HG02759 (cell line): Measurements from ENCODE around the gene SLFN11.
"Not testable (repeated sequence)": the region's sequence is repeated elsewhere in the genome, so short reads cannot be mapped to it uniquely, and the experiment has no call there.

Experiments used
- ATAC-seq: cut with Tn5 transposase; IDR thresholded peaks from one replicate; pipeline ENCODE4 v1.9.1; 2021; ENCODE audit warnings: mild to moderate bottlenecking, moderate library complexity; ENCODE audit not compliant: unreplicated experiment

SLFN11 gene

DNA sequence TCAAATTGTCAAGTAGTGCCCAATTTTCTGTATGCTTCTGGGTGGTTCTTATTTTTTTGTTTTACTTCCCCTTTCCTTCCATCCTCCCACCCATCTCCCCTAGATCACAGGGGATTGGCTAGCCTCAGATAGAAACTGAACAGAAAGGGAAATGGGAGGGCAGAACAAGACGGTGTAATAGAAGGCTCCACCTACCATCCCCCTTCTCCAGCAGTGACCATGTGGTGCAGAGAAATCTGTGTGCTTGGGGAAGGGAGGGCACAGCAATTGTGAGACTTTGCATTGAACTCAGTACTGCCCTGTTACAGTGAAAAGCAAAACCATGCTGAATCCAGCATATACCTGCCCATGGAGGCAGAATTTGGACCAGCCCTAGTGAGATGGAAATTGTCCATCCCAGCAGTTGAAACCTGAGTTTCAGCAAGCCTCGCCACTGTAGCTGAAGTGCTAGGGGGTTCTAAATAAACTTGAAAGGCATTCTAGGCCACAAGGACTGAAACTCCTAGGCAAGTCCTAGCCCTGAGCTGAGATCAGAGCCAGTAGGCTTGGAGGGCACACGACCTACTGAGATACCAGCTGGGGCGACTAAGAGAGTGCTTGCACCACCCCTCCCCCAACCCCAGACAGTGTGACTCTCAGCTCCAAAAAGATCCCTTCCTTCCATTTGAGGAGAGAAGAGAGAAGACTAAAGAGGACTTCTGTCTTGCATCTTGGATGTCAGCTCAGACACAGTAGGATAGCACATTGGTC lies 5.2 kb downstream of the SLFN11 start:
- ATAC-seq = peak; percentile 97

DNA sequence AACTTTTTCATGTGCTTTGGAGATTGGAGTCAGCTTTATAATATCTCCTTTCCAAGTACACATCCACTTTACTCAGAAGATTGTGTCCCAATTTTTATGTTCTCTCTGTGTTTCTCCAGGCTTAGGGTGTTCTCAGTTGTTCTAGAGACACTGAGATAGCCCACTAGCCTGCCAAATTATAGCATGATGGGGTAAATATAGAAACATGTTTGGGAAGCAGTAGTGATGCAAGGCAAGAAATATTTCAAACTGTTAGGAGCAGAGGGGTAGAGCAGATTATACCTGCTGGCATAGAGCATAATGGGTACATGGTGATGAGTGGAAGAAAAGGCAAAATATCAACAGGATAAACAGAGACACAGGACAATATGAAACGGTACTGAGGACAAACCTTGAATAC lies 12.4 kb downstream of the SLFN11 start:
- no peak for ATAC-seq

DNA sequence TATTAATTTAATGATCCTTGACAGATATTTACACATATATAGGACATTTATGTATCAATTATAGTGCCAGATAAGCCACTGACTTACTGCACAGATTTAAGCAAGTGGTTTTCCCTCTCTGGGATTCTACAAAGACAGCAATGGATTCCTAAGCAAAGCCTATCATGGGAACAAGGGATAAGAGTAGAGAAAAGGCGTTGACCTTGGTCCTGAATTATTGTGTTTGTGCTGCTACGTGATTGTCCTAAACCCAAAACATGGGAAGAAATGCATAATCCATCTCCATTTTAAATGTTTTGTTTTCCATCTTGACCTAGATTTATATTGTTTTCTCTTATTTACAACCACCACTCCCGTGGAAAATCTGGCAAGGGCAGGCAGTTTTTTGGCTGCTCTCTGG lies 14.0 kb downstream of the SLFN11 start:
- no peak for ATAC-seq

DNA sequence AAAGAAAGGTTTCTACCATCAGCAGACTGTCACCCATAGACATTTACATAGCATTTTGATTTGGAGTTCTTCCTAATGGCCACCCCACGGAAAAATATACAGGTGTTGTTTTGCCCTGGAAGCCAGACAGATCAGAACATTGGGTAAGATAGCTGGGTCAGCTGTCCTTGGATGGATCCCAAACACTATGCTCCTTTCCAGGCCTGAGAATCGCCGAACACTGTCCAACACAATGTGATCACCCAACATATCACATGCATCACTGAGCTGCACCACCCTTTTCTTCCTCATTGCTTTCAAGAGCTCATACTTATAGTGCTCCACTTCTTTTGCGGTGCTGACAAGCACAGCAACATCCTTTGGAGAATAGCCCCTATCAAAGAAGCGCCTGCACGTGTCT lies 21.1 kb downstream of the SLFN11 start:
- ATAC-seq = no peak

DNA sequence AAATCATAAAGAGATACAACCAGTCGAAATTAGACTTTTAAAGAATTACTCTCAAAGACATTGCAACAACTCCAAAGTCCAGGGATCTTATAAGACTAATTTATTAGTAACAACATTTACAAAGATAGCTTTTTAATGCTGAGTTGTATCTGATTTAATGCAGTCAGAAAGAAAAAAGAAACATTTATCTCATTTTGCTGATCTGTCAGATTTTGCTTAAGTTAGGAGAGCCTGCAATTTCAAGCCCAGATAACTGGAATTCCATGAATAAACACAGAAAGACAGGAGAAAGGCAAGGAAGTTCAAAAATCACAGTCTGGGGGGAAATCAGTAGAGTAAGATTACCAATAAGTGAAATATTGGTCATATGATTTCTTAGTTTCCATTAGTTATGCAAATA lies 22.9 kb downstream of the SLFN11 start:
- no peak for ATAC-seq

DNA sequence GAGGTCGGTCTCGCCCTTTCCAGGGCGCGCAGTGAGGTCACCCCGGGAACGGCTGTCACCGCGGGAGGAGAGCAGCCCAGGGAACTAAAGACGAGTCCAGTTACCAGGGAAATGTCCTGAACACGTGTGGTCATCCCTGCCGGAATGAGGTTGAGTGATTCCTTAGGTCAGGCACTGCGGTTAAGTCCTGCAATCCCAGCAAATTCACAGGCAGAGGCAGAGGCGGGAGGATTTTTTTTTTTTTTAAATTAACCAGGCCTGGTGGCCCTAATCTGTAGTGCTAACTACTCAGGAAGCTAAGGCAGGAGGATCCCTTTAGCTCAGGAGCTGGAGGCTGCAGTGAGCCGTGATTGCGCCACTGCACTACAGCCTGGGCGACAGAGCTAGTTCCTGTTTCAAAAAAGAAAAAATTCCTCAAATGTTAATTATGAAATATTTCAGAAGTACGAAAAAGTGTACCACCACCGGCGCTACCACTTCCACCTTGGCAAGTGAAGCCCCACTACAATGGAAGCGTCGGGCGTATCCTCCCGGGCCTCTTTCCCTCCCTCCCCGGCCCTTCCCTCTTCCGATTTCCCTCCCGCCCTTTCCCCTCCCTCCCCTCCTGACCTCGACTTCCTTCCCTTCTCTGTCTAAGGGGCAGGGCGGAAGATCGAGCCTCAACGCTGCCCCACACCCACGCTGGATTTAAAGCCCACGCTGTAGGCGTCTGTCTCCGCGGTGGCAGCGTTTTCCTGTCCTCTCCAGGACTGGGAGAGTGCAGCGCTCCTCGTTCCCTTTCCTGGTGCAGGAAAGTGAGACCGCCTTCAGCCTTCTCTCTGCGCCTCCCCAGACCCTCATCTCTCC lies 27.3 kb downstream of the SLFN11 start:
- no peak for ATAC-seq

DNA sequence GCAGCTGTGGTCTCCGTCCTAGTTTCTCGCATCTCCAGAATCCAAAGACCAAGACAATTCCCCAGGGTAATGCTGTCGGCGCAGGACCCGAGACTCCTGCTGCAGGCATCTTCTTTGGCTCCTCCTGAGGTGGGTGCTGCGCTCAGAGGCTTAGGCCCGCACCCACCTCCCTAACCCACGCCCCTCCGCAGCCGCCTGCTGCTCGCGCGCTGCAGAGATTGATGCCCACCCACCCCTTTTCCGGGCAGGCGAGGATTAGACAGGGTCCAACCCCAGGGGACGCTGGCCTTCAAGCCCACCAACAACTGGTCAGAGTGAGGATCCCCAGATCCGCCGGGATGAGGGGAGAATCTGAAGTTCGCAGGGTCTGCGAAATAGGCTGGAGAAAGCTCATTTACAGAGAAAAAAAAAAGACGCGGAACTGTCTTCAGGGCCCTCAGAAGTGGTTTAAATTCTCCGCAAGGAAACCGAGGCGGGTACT lies 27.9 kb downstream of the SLFN11 start:
- no peak for ATAC-seq

DNA sequence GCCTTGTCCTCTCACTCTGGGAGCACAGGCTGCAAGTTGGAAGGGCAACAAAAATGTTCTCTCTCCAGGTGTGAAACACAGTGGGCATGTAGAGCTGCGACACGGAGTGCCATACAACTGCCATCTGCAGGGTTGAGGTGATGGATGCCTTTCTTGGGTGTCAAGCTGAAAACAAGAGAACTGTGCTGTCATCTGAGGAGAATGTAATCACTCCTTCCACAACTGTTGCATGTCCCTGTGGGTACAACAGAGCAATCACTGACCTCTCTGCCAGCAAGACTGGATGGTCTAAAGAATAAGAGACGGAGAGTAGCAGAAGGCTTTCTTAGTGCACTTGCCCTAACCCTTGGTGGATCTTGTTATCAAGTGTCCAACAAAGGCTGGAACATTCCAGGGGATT lies 29.2 kb downstream of the SLFN11 start:
- ATAC-seq = no peak

DNA sequence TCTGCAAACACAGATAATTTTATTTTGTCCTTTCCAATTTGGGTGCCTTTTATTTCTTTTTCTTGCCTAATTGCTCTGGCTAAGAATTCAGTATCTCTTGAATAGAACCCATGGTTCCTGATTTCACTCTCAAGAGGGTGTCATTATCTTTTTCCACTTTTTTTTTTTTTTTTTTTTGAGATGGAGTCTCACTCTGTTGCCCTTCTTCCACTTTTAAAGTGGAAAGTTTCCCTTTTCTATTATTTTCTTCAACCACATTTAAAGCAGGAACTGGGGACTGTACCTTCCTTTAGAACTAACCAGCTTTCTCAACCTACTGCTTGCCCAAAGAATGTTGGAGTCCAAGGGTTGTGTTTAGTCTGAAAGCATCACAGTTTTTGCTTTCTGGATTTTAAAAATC lies 31.1 kb downstream of the SLFN11 start:
- ATAC-seq = no peak

DNA sequence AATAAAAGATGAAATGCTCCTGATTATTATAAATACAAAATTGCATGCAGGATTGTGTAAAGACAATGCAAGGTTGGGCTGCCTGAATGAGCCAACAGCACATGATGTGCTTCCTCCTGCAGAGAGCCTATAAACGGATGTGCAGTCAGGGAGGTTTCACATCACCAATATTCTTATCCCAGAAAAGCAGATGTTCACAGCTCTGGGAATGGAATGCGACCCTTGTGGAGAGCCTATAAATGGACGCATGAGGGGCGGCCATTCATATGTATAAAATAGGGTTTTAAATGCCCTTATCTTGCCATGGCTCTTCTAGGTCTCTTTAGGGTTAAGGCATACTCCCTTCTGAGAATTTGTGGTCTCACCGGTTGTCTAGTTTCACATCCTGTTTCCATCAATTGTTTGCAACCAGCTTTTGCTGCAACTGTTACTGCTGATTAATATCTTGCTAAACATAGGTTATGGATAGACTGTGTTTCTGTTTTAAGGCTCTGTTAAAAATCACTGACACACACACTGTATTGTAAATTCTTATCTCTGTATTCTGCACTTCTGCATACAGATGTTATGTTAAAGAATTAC lies 31.9 kb downstream of the SLFN11 start:
- no peak for ATAC-seq

DNA sequence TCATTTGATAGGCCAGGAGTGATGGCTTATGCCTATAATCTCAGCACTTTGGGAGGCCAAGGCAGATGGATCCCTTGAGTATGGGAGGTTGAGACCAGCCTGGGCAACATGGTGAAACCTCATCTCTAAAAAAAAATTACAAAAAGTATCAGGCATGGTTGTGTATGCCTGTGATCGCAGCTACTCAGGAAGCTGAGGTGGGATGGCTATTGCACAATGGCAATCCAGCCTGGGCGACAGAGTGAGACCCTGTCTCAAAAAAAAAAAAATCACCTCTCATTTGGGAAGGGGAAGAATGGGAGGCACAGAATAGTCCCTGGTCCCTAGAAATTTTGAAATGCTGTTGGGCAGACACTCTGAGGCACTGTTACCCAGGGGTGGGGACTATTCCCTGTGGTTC lies 35.2 kb downstream of the SLFN11 start:
- no peak for ATAC-seq

DNA sequence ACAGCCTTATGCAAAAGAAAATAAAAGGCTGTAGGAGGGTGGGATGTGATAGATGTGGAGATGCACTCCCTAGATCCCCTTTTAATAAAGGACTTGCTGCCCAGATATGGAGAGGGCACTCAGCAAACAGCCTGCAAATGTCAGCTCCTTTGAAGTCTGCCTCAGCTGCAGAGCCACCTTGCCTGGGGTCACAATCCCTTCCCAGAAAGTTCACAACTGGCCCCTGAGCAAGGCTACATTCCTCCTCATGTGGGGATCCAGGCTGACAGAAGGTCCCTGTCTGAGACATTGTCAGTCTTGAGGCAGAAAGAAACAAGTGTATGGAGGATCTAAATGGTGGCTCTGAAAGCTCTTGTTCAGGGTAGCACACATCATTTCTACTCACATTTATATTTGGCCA lies 36.1 kb downstream of the SLFN11 start:
- ATAC-seq = no peak

DNA sequence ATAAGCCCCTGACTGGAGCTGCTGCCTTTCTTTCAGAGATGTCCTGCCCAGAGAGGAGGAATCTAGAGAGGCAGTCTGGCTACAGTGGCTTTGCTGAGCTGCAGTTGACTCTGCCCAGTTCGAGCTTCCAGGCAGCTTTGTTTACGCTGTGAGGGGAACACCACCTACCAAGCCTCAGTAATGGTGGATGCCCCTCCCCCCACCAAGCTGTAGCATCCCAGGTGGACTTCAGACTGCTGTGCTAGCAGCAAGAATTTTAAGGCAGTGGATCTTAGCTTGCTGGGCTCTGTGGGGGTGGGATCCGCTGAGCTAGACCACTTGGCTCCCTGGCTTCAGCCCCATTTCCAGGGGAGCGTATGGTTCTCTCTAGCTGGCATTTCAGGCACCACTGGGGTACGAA lies 39.8 kb downstream of the SLFN11 start:
- ATAC-seq = not testable (repeated sequence)

DNA sequence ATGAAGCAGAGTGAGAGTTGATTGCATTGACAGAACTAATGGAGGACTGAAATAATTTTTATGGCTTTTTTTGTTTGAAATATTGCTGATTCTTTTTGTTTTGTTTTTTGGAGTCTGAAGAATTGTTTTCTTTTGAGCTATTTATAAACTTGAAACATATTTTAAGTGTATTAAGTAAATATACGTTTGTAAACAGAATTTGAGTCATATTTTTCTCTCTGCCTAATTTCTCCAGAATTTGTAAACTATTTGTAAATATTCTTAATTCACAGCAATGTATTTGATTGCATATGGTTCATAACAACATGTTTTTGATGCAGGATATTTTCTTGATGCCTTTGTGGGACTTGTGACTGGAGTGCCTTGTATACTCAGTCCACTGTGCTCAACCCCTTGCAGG lies 50.7 kb downstream of the SLFN11 start:
- no peak for ATAC-seq

DNA sequence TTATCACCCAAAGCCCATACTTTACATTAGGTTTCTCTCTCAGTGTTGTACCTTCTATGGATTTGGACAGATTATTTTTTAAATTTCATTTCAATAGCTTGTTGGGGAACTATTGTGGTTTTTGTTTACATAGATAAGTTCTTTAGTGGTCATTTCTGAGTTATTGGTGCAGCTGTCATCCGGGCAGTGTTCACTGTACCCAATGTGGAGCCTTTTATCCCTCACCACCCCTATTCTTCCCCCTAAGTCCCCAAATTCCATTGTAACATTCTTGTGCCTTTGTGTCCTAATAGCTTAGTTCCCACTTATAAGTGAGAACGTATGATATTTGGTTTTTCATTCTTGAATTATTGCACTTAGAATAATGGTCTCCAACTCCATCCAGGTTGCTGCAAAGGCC lies 57.5 kb downstream of the SLFN11 start:
- ATAC-seq = no peak

DNA sequence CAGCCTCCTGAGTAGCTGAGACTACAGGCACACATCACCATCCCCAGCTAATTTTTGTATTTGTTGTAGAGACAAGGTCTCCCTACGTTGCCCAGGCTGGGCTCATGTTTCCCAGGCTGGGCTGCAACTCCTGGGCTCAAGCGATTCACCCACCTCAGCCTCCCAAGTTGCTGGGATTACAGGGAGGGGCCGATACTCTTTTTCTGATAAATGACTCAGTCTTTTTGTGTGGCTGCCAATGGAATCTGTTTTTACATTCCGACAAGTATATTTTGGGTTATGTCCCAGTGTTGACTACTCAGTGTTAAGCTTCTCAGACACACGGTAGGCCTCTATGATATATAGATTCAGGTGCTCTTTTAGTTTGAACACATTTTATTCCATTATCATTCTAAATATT lies 58.1 kb downstream of the SLFN11 start:
- no peak for ATAC-seq

DNA sequence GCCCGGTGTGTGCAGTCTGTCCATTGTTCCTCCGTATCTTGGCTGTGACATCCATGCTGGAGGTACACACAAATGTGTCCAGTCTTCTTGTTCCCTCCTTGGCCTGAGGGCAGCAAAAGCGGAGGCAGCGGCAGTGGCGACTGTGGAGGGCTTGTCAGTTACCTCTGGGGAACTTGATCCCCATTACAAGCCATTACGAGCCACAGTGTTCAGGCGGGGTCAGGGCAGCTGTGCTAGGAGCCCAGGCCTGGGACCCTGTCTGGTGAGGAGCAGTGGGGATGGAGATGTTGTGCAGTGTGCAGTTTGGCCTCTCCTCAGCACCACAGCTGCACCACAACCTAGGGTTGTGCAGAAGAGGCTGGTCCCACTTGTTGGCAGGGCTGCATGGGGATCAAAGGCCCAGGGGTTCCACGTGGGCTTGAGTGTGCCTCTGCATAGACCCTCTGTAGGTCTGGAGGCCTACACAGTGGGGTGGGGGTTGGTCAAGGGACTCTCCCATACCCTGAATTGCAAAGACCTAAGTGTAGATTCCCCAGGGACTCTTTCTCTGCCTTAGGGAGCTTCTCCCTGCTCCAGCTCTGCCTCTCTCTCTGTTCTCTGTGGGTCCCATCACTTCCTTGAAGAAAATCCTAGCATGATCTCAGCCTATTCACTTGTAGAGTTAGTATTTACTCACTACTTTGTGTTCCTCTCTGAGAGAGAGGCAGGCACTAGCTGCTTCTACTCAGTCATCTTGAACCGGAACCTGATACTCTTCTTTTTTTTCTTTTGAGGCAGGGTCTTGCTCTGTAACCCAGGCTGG lies 58.8 kb downstream of the SLFN11 start:
- no peak for ATAC-seq

DNA sequence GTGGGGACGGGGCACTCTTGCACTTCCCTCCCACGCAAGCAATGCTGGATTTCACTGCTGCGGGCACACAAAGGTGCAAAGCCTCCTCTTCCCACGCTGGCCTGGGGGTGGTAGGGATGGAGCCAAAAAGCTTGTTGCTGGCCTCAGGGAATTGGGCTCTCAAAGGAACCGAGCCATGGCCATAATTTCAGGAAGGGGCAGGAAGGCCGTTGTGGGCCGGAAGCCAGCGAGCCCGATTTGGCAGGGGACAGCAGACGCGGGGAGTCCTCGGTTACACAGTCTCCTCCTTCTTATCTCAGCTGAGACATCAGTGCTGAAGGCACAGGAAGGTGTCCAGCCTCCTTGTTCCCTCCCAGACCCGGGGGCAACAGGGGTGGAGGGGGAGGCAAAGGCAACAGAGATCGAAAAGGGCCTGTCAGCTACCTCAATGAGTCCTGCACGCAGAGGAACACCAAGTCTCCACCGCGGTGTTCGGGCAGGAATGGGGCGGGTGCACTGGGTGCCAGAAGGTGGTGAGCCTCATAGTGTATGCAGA lies 59.5 kb downstream of the SLFN11 start:
- ATAC-seq = no peak

DNA sequence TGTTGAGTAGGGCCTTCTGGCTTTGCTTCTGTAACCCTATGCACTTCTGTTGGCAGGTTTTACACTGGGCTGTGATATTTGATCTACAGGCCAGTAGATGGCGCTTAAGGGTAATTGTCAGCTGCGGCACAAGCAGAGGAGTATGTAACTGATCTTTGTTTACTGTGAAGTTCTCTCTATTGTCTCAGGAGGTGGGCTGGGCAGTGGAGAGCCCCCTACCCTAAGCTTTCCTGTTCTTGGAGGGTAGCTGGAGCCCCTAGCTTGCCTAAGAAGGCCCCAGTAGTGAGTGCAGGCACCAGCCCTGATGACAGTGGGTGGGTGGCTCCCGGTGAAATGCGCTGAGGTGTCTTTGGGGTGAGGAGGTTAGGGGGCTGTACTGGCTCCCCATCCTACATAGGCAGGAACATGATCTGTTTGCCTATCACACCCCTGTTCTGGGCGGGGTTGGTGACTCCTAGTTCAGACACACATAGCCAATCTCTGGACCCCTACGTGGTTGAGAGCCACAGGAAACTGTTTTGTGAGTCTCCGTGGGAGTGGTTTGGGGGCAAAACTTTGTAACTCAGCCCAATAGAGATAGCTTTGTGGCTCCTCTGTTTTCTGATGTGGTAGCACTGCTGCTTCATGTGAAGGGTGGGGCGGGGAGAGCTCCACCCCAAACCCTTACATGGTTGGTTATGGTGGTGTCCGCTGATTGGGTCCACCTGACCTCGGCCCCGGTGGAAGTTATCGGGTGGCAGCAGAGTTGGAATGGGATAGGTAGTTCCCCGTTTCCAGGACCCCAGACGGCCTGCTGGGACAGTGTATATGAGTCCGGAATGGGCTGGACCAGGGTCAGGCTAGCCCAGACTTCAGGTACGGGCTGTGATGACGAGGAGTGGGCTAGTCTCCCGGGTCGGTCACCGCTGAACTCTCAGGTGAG lies 60.4 kb downstream of the SLFN11 start:
- ATAC-seq = peak; percentile 76

DNA sequence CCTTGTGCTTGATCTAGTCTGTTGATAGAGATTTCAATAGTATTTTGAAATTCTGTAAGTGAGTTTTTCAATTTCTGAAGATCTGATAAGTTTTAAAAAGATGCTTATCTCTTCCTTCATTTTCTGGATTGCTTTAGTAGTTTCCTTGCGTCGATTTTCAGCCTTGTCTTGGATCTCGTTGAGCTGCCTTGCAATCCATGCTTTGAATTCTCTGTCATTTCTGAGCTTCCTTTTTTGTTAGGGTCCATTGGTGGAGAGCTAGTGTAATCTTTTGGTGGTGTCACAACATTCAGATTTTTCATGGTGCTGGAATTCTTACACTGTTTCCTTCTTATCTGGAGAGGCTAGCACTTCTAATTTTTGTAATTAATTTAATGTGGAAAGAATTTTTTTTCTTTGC lies 61.1 kb downstream of the SLFN11 start:
- no peak for ATAC-seq
